K562 (cell line): ENCODE data around the gene TNNT3. TPM values are rescaled to one million over a fixed set of nuclear protein-coding genes. Genes with fewer than 3 reads are reported as not detected.

Source experiments
- ATAC-seq: fragments of 200-7000 bp; cut with Tn5 transposase; 3 replicates; pipeline ENCODE4 v1.9.1; 2020; ENCODE audit warnings: moderate library complexity
- BruUV-seq: library from RNA; stranded (reverse); fragments of 400-500 nt; replicated peaks from 2 replicates; lab custom pipeline; 2021; lab: Mats Ljungman, UMichigan
- CTCF ChIA-PET: fragments of 300-600 bp; formaldehyde crosslinking; extraction: SDS; loops from one replicate; lab custom pipeline; 2021; ENCODE audit warnings: low intra/inter-chr PET ratio; lab: Yijun Ruan, JAX
- POLR2A ChIA-PET: fragments of 300-600, 350-650 bp; sonication (Branson Sonifier 250); formaldehyde crosslinking; extraction: SDS; loops from one replicate; lab custom pipeline; 2021; ENCODE audit warnings: antibody characterized with exemption, inconsistent platforms; lab: Yijun Ruan, JAX
- DNase-seq, 4 experiments: peaks; one replicate each; pipeline versions ENCODE4 v3.0.0 to v3.0.0-alpha.2; 2011 to 2018; ENCODE audit warnings: low spot score in 3 of 4, mixed read lengths in 3 of 4; ENCODE audit errors: extremely low read depth in 1 of 4
- FAIRE-seq: peaks from 2 replicates; lab custom pipeline; 2011; peaks lifted over from hg19 to GRCh38; lab: Jason Lieb, UNC
- H2AFZ ChIP-seq: 2 replicates; pipeline ENCODE4 v1.6.0; 2011; ENCODE audit warnings: low read depth, low read length, control low read depth, inconsistent platforms
- H3K27ac ChIP-seq: fragments of 200-600 bp; 3 replicates; pipeline ENCODE4 v1.8.0; 2011; ENCODE audit warnings: low read depth, mild to moderate bottlenecking, control low read depth, inconsistent platforms, low read length, moderate library complexity, mixed read lengths; ENCODE audit errors: extremely low read depth
- H3K27me3 ChIP-seq, 2 experiments: fragments of 300-600 bp in 1 of 2; 2 replicates in 1 of 2; 3 replicates in 1 of 2; pipeline versions ENCODE4 v1.6.0 to v1.8.0; 2011; ENCODE audit warnings: inconsistent platforms in 2 of 2, low read length in 2 of 2, mild to moderate bottlenecking in 1 of 2, mixed read lengths in 1 of 2, moderate library complexity in 1 of 2; ENCODE audit not compliant: control insufficient read depth in 2 of 2, insufficient read depth in 2 of 2
- H3K36me3 ChIP-seq: fragments of 300-600 bp; 3 replicates; pipeline ENCODE4 v1.8.0; 2011; ENCODE audit warnings: mild to moderate bottlenecking, low read length, inconsistent platforms; ENCODE audit not compliant: control insufficient read depth, insufficient read depth
- H3K4me1 ChIP-seq, 2 experiments: fragments of 200-600 bp in 1 of 2; replicated peaks in 1 of 2; 2 replicates in 1 of 2; 3 replicates in 1 of 2; pipeline versions ENCODE4 v1.5.1 to v1.8.0; 2011; ENCODE audit warnings: inconsistent platforms in 2 of 2, low read length in 2 of 2, mild to moderate bottlenecking in 1 of 2, mixed read lengths in 1 of 2, moderate library complexity in 1 of 2; ENCODE audit not compliant: control insufficient read depth in 2 of 2, insufficient read depth in 2 of 2
- H3K4me2 ChIP-seq: 2 replicates; pipeline ENCODE4 v1.6.1; 2011; ENCODE audit warnings: low read length, control low read depth, inconsistent platforms, mixed read lengths; ENCODE audit not compliant: insufficient read depth
- H3K4me3 ChIP-seq: fragments of 200-600 bp; sonication (generic), shearing (Covaris generic); 2 replicates; pipeline ENCODE4 v1.5.1; 2016; ENCODE audit warnings: control low read depth, inconsistent platforms
- H3K79me2 ChIP-seq: fragments of 200-600 bp; 3 replicates; pipeline ENCODE4 v1.8.0; 2011; ENCODE audit warnings: low read length, inconsistent platforms; ENCODE audit not compliant: control insufficient read depth, insufficient read depth
- H3K9ac ChIP-seq, 2 experiments: 2 replicates each; pipeline versions ENCODE4 v1.6.0 to v1.6.1; 2011; ENCODE audit warnings: low read depth in 2 of 2, low read length in 2 of 2, control low read depth in 1 of 2, inconsistent platforms in 1 of 2, mild to moderate bottlenecking in 1 of 2, mixed read lengths in 1 of 2; ENCODE audit not compliant: insufficient read depth in 1 of 2
- H3K9me1 ChIP-seq: one replicate; pipeline ENCODE4 v1.6.0; 2011; ENCODE audit warnings: inconsistent platforms, mild to moderate bottlenecking, low read length, moderate library complexity; ENCODE audit not compliant: control insufficient read depth, insufficient read depth
- H3K9me3 ChIP-seq: replicated peaks from 2 replicates; pipeline ENCODE4 v1.5.1; 2011; ENCODE audit warnings: low read depth, low read length, inconsistent platforms; ENCODE audit not compliant: control insufficient read depth, insufficient read depth
- H4K20me1 ChIP-seq: replicated peaks from 2 replicates; pipeline ENCODE4 v1.6.1; 2011; ENCODE audit warnings: low read length, inconsistent platforms, mixed read lengths; ENCODE audit not compliant: control insufficient read depth, insufficient read depth
- CHCHD3 ChIP-seq: fragments of 250-450 bp; sonication (Bioruptor Pico); IDR thresholded peaks from 2 replicates; pipeline ENCODE4 v2.1.2; 2022; ENCODE audit warnings: mild to moderate bottlenecking
- CSDE1 ChIP-seq, 2 experiments: fragments of 450-650 bp; IDR thresholded peaks; 2 replicates each; pipeline ENCODE4 v1.6.1; 2016; ENCODE audit warnings: mild to moderate bottlenecking in 1 of 2
- ESRRA ChIP-seq: fragments of 450-650 bp; IDR thresholded peaks from 2 replicates; pipeline ENCODE4 v1.6.1; 2014; ENCODE audit warnings: low read depth, mild to moderate bottlenecking, moderate library complexity, borderline replicate concordance
- FOXA1 ChIP-seq: fragments of 450-650 bp; IDR thresholded peaks from 2 replicates; pipeline ENCODE4 v1.6.1; 2016; ENCODE audit warnings: mild to moderate bottlenecking, borderline replicate concordance
- MAFG ChIP-seq: fragments of 450-650 bp; conservative IDR thresholded peaks from 2 replicates; pipeline ENCODE4 v1.6.1; 2016; ENCODE audit warnings: missing genetic modification characterization, missing compliant biosample characterization
- MIER1 ChIP-seq: fragments of 450-650 bp; IDR thresholded peaks from 2 replicates; pipeline ENCODE4 v1.6.1; 2016; ENCODE audit warnings: antibody characterized with exemption, mild to moderate bottlenecking, low read depth
- MTA3 ChIP-seq: fragments of 450-650 bp; formaldehyde crosslinking; IDR thresholded peaks from 2 replicates; pipeline ENCODE4 v1.6.1; 2017; ENCODE audit warnings: mild to moderate bottlenecking, borderline replicate concordance
- PHF8 ChIP-seq: fragments of 200-600 bp; sonication (generic); IDR thresholded peaks from 2 replicates; pipeline ENCODE4 v1.6.1; 2012; ENCODE audit warnings: mixed run types, mild to moderate bottlenecking, inconsistent platforms, low read length, moderate library complexity, borderline replicate concordance
- PTTG1 ChIP-seq: fragments of 450-650 bp; IDR thresholded peaks from 2 replicates; pipeline ENCODE4 v1.6.1; 2016; ENCODE audit warnings: low read depth, mild to moderate bottlenecking, missing genetic modification characterization, missing compliant biosample characterization
- RBM17 ChIP-seq: fragments of 200-400 bp; formaldehyde crosslinking; IDR thresholded peaks from 2 replicates; pipeline ENCODE4 v1.6.1; 2017; ENCODE audit warnings: low read depth, mild to moderate bottlenecking, low read length, borderline replicate concordance
- SAFB ChIP-seq: fragments of 200-400 bp; formaldehyde crosslinking; IDR thresholded peaks from 2 replicates; pipeline ENCODE4 v1.6.1; 2017; ENCODE audit warnings: low read depth, low read length, borderline replicate concordance
- SIN3A ChIP-seq, 2 experiments: fragments of 150-350 bp in 1 of 2; IDR thresholded peaks; 2 replicates each; pipeline ENCODE4 v1.6.1; 2011 to 2016; ENCODE audit warnings: borderline replicate concordance in 2 of 2, low read depth in 2 of 2, low read length in 2 of 2, mild to moderate bottlenecking in 2 of 2, moderate library complexity in 2 of 2; ENCODE audit not compliant: control insufficient read depth in 1 of 2
- SMC3 ChIP-seq: conservative IDR thresholded peaks from 2 replicates; pipeline ENCODE4 v1.6.1; 2011; ENCODE audit warnings: low read depth, low read length, improper control_type of control experiment; ENCODE audit not compliant: insufficient read depth
- ZFX ChIP-seq: sonication (generic); formaldehyde crosslinking; IDR thresholded peaks from 2 replicates; pipeline ENCODE4 v1.8.0; 2022; ENCODE audit warnings: mild to moderate bottlenecking, missing genetic modification reagents, moderate library complexity
- WGBS: fragments of 100-300 bp; shearing (Covaris generic); methylation state at CpG from one replicate; pipeline ENCODE4 v1.1.6; 2016; ENCODE audit warnings: low coverage, mixed read lengths; ENCODE audit not compliant: insufficient coverage; ENCODE audit errors: missing lambda C conversion rate; 5-methylcytosine and 5-hydroxymethylcytosine counted together
- in situ Hi-C: fragments of 300-500 bp; cut with MboI; formaldehyde crosslinking; loops from 4 replicates; pipeline ENCODE4 v1.15.0; 2018; ENCODE audit warnings: inconsistent platforms, mixed read lengths
- intact Hi-C: fragments of 100-400 bp; cut with micrococcal nuclease; formaldehyde crosslinking; loops from 2 replicates; pipeline ENCODE4 v1.14.2; 2022
- polyA plus RNA-seq, 8 experiments: library from polyadenylated mRNA; depleted of rRNA in 4 of 8; stranded (reverse) in 5 of 8; unstranded in 3 of 8; fragments of >200 nt; fragmentation: Nextera tagmentation in 2 of 8; fragmentation: Illumina TruSeq in 1 of 8; extraction: Ambion mirVana in 2 of 8; extraction: Trizol in 1 of 8; gene quantifications; 2 replicates each; pipeline versions ENCODE4 v1.2.1 to v1.2.3, GENCODE V29; 2011 to 2014; ENCODE audit warnings: inconsistent platforms in 1 of 8, missing spikeins in 1 of 8
- total RNA-seq, 7 experiments: library from RNA; depleted of rRNA in 6 of 7; stranded (reverse); fragments of >200 nt in 6 of 7; fragmentation: Illumina TruSeq in 2 of 7; extraction: Trizol in 2 of 7; gene quantifications; 2 replicates each; pipeline versions ENCODE4 v1.2.1 to v1.2.3, GENCODE V29; 2011 to 2021; ENCODE audit warnings: low replicate concordance in 1 of 7
- TF ChIP-seq, protein P1 (sequence below): sonication (generic); formaldehyde crosslinking; IDR thresholded peaks from 2 replicates; pipeline ENCODE4 v1.9.0; 2022; ENCODE audit warnings: mild to moderate bottlenecking, missing genetic modification reagents
- TF ChIP-seq, protein P2 (sequence below): sonication (generic); formaldehyde crosslinking; IDR thresholded peaks from 2 replicates; pipeline ENCODE4 v1.8.0; 2022; ENCODE audit warnings: mild to moderate bottlenecking, missing genetic modification reagents
- TF ChIP-seq, protein P3 (sequence below): IDR thresholded peaks from 2 replicates; pipeline ENCODE4 v1.6.1; 2011; ENCODE audit warnings: borderline replicate concordance, low read depth, mild to moderate bottlenecking, moderate library complexity, low read length; ENCODE audit not compliant: insufficient read depth, poor library complexity, severe bottlenecking

Gene TNNT3
- total and polyA plus RNA-seq, 9 of the 15 experiments (the other 6 are each of a cell fraction or from before 2014, with no cell fraction given): 0.10 TPM; not detected in 8

GRCh38 chr11:1969035-1969434, 49.5 kb downstream of the TNNT3 start:
- CTCF ChIA-PET: interaction anchor here (1.0 to 2.2 kb wide), 3 partner anchors 29 to 33 kb away, joined by 3 to 9 read pairs (median 7); partner anchors contain the start of gene H19
- Histone ChIP-seq H3K9me3 (no peaks in the 10 kb centered on the region), H3K9ac (no peak overlapping the region), H3K4me3 (no peak overlapping the region), H3K9me1 (no peaks in the 10 kb centered on the region), H3K27me3 (no peaks in the 10 kb centered on the region), H3K79me2 (no peaks in the 10 kb centered on the region), H3K36me3 (no peaks in the 10 kb centered on the region), H3K27ac (no peak overlapping the region), H2AFZ (no peak overlapping the region), H3K4me1 (no peaks in the 10 kb centered on the region), H3K4me2 (no peak overlapping the region), H4K20me1 (no peaks in the 10 kb centered on the region)
- in situ Hi-C loops: no loop called here
- POLR2A ChIA-PET: interaction anchor here (0.6 kb wide), 1 partner anchor 412 kb away, joined by 3 read pairs; no protein-coding TSS in a partner anchor
- no peak for DNase-seq
- no peak for FAIRE-seq
- WGBS: no CpG with 5 or more reads among the region's 21 CpGs
- peak; percentile 87 for ATAC-seq
- intact Hi-C loops: no loop called here
- BruUV-seq: no TSS peak
- TF ChIP-seq MTA3 (no peak), SAFB (no peak), ESRRA (no peak), CHCHD3 (CRISPR knock-in tag) (no peak), FOXA1 (no peak), ZFX (CRISPR knock-in tag) (no peak), PHF8 (no peak), PTTG1 (tag) (no peak), RBM17 (no peak), SIN3A (IDR thresholded peaks at IDR 0.05; ENCODE audit: borderline replicate concordance in 2 of 2, control insufficient read depth in 1 of 2, low read depth in 2 of 2, low read length in 2 of 2) (no peak), CSDE1 (IDR thresholded peaks at IDR 0.05) (no peak), SMC3 (no peak), MAFG (tag) (no peak), MIER1 (no peak)
- TF ChIP-seq, protein P1, sequence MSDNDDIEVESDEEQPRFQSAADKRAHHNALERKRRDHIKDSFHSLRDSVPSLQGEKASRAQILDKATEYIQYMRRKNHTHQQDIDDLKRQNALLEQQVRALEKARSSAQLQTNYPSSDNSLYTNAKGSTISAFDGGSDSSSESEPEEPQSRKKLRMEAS (CRISPR knock-in tag): no peak
- TF ChIP-seq, protein P2, sequence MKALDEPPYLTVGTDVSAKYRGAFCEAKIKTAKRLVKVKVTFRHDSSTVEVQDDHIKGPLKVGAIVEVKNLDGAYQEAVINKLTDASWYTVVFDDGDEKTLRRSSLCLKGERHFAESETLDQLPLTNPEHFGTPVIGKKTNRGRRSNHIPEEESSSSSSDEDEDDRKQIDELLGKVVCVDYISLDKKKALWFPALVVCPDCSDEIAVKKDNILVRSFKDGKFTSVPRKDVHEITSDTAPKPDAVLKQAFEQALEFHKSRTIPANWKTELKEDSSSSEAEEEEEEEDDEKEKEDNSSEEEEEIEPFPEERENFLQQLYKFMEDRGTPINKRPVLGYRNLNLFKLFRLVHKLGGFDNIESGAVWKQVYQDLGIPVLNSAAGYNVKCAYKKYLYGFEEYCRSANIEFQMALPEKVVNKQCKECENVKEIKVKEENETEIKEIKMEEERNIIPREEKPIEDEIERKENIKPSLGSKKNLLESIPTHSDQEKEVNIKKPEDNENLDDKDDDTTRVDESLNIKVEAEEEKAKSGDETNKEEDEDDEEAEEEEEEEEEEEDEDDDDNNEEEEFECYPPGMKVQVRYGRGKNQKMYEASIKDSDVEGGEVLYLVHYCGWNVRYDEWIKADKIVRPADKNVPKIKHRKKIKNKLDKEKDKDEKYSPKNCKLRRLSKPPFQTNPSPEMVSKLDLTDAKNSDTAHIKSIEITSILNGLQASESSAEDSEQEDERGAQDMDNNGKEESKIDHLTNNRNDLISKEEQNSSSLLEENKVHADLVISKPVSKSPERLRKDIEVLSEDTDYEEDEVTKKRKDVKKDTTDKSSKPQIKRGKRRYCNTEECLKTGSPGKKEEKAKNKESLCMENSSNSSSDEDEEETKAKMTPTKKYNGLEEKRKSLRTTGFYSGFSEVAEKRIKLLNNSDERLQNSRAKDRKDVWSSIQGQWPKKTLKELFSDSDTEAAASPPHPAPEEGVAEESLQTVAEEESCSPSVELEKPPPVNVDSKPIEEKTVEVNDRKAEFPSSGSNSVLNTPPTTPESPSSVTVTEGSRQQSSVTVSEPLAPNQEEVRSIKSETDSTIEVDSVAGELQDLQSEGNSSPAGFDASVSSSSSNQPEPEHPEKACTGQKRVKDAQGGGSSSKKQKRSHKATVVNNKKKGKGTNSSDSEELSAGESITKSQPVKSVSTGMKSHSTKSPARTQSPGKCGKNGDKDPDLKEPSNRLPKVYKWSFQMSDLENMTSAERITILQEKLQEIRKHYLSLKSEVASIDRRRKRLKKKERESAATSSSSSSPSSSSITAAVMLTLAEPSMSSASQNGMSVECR (CRISPR knock-in tag): no peak
- TF ChIP-seq, protein P3, sequence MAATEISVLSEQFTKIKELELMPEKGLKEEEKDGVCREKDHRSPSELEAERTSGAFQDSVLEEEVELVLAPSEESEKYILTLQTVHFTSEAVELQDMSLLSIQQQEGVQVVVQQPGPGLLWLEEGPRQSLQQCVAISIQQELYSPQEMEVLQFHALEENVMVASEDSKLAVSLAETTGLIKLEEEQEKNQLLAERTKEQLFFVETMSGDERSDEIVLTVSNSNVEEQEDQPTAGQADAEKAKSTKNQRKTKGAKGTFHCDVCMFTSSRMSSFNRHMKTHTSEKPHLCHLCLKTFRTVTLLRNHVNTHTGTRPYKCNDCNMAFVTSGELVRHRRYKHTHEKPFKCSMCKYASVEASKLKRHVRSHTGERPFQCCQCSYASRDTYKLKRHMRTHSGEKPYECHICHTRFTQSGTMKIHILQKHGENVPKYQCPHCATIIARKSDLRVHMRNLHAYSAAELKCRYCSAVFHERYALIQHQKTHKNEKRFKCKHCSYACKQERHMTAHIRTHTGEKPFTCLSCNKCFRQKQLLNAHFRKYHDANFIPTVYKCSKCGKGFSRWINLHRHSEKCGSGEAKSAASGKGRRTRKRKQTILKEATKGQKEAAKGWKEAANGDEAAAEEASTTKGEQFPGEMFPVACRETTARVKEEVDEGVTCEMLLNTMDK: no peak
